ENCODE measurements around the gene RNF157. TPM values are rescaled to one million over a fixed set of nuclear protein-coding genes. Genes with fewer than 3 reads are reported as not detected.
A peak's percentile ranks its signal among the peaks of the same experiment; 100 is the strongest.

RNF157 gene
- total RNA-seq, 2 experiments from 2014 or later: 73.0 to 148 TPM

- H3K36me3 Mint-ChIP-seq: no peaks in the 10 kb centered on the region
- no peak for ATAC-seq
- H3K4me1 Mint-ChIP-seq: peaks cover 25% of the 10 kb centered on the region
- H3K27me3 Mint-ChIP-seq: no peaks in the 10 kb centered on the region
- H3K27ac Mint-ChIP-seq: no peak overlapping the region
- no peaks in the 10 kb centered on the region for H3K9me3 Mint-ChIP-seq (ENCODE audit: low read depth)
- no peak for DNase-seq
- CTCF ChIA-PET: interaction anchor here (1.1 to 6.3 kb wide), 4 partner anchors 8 to 149 kb away, joined by 3 to 38 read pairs (median 11); no protein-coding TSS in a partner anchor
- no peak overlapping the region for H3K4me3 Mint-ChIP-seq
Observed at GRCh38 chr17:76130473-76130872, 109.8 kb downstream of the RNF157 start.

DNA sequence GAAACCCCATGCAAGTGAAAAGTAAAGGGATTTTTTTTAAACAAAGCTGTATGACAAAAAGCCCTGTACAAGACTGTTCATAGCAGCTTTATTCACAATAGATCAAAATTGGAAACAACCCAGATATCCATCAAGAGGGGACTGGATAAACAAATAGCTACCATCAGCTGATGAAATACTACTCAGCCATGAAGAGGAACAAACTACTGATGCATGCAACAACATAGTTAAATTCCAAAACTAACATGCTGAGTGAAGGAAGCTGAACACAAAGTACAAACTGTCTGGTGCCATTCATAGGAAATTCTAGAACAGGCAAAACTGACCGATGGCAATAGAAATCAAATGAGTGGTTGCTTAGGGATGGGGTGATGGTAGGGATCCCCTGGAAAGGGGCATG is 114.4 kb downstream of the RNF157 start:
- Mint-ChIP-seq H3K9me3 (ENCODE audit: low read depth) (no peaks in the 10 kb centered on the region), H3K27me3 (no peaks in the 10 kb centered on the region), H3K4me3 (no peak overlapping the region), H3K36me3 (no peaks in the 10 kb centered on the region), H3K4me1 (peaks cover 14% of the 10 kb centered on the region), H3K27ac (no peak overlapping the region)
- ATAC-seq (no peak), DNase-seq (no peak)
- CTCF ChIA-PET: interaction anchor here (0.9 to 17.4 kb wide), 17 partner anchors 8 to 173 kb away, joined by 3 to 308 read pairs (median 5); partner anchors contain the start of genes EXOC7, FOXJ1 and RNF157

DNA sequence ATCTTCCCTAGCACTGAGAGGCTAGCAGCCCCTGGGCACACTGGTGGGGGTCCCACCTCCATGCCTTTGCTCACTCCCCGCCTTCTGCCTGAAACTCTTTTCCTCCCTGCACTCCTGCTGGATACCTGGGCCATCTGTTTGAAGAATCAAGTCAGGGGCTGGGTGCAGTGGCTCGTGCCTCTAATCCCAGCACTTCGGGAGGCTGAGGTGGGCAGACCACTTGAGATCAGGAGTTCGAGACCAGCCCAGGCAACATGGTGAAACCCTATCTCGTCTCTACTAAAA is 115.0 kb downstream of the RNF157 start:
- ATAC-seq (no peak), DNase-seq (no peak)
- CTCF ChIA-PET: interaction anchor here (0.9 to 17.4 kb wide), 9 partner anchors 9 to 159 kb away, joined by 3 to 308 read pairs (median 10); partner anchors contain the start of genes EXOC7 and FOXJ1
- Mint-ChIP-seq H3K9me3 (ENCODE audit: low read depth) (no peaks in the 10 kb centered on the region), H3K27me3 (no peaks in the 10 kb centered on the region), H3K4me1 (peaks cover 18% of the 10 kb centered on the region), H3K27ac (no peak overlapping the region), H3K36me3 (no peaks in the 10 kb centered on the region), H3K4me3 (no peak overlapping the region)

GRCh38 chr17:76124582-76125390 is 115.5 kb downstream of the RNF157 start:
- DNase-seq (no peak), ATAC-seq (no peak)
- H3K36me3 Mint-ChIP-seq: no peaks in the 10 kb centered on the region
- no peaks in the 10 kb centered on the region for H3K27me3 Mint-ChIP-seq
- no peak overlapping the region for H3K4me3 Mint-ChIP-seq
- no peak overlapping the region for H3K27ac Mint-ChIP-seq
- no peaks in the 10 kb centered on the region for H3K9me3 Mint-ChIP-seq (ENCODE audit: low read depth)
- H3K4me1 Mint-ChIP-seq: peaks cover 18% of the 10 kb centered on the region
- CTCF ChIA-PET: interaction anchor here (0.7 to 17.4 kb wide), 14 partner anchors 10 to 174 kb away, joined by 3 to 308 read pairs (median 5); partner anchors contain the start of gene UBALD2

DNA sequence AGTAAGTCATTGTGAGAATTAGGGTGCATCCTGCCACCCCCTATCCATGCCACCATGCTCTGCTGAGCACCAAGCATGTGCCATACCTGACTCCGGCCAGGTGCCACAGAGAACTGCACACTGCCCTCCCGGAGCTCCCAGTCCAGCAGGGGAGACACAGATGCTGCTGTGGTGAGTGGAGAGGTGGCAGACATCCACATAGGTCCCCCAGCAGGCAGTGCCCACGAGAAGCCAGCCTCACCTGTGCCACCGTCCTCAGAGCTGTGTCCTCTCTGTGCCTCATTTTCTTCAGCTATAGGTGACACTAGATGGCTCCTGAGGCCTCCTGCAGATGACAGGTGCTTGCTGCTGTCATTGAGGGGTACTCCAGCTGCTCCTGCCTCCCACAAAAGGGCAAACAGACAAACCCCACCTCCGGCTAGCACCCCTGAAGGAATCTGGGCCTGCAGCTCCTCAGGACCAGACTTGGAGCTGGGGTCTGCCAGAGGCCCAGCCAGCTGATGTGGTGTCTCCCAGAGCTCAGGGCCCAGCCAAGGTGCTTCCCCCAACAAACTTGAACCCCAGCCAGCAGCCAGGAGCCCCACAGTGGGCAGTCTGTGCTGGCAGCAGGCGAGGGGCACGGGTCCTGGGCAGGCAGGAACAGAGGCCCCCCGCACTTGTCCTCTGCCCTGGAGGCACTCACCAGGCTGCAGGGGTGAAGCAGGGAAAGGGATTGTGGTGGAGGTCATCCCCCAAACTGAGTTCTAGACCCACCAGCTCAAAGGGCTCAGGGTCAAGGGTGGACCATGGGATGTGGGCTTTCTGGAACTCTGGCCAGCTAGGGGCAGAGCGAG is 116.3 kb downstream of the RNF157 start:
- Mint-ChIP-seq H3K27me3 (no peaks in the 10 kb centered on the region), H3K4me3 (no peak overlapping the region), H3K9me3 (ENCODE audit: low read depth) (no peaks in the 10 kb centered on the region), H3K27ac (no peak overlapping the region), H3K4me1 (peaks cover 18% of the 10 kb centered on the region), H3K36me3 (no peaks in the 10 kb centered on the region)
- DNase-seq: no peak
- CTCF ChIA-PET: interaction anchor here (0.7 to 17.4 kb wide), 15 partner anchors 8 to 273 kb away, joined by 3 to 308 read pairs (median 4); partner anchors contain the start of gene UBALD2
- ATAC-seq: no peak

- H3K9me3 Mint-ChIP-seq (ENCODE audit: low read depth): no peaks in the 10 kb centered on the region
- DNase-seq: no peak
- CTCF ChIA-PET: interaction anchor here (1.1 to 17.4 kb wide), 11 partner anchors 9 to 274 kb away, joined by 3 to 308 read pairs (median 6); partner anchors contain the start of gene UBALD2
- ATAC-seq: no peak
- peaks cover 18% of the 10 kb centered on the region for H3K4me1 Mint-ChIP-seq
- H3K27ac Mint-ChIP-seq: no peak overlapping the region
- no peak overlapping the region for H3K4me3 Mint-ChIP-seq
- H3K27me3 Mint-ChIP-seq: no peaks in the 10 kb centered on the region
- no peaks in the 10 kb centered on the region for H3K36me3 Mint-ChIP-seq
Observed at GRCh38 chr17:76123191-76123499, 117.1 kb downstream of the RNF157 start.

GRCh38 chr17:76122431-76123190 is 117.7 kb downstream of the RNF157 start:
- no peaks in the 10 kb centered on the region for H3K9me3 Mint-ChIP-seq (ENCODE audit: low read depth)
- no peak overlapping the region for H3K4me3 Mint-ChIP-seq
- no peaks in the 10 kb centered on the region for H3K36me3 Mint-ChIP-seq
- DNase-seq (no peak), ATAC-seq (no peak)
- H3K27me3 Mint-ChIP-seq: no peaks in the 10 kb centered on the region
- CTCF ChIA-PET: interaction anchor here (1.2 to 17.4 kb wide), 12 partner anchors 10 to 275 kb away, joined by 3 to 308 read pairs (median 10); partner anchors contain the start of gene UBALD2
- H3K27ac Mint-ChIP-seq: peak overlapping the region; percentile 77
- peaks cover 18% of the 10 kb centered on the region for H3K4me1 Mint-ChIP-seq

- H3K27ac Mint-ChIP-seq: peak overlapping the region; percentile 77
- CTCF ChIA-PET: interaction anchor here (0.8 to 17.4 kb wide), 35 partner anchors 10 to 347 kb away, joined by 3 to 308 read pairs (median 6); partner anchors contain the start of genes EXOC7, FOXJ1 and UBALD2
- no peak for DNase-seq
Observed at GRCh38 chr17:76121932-76122430, 118.3 kb downstream of the RNF157 start.

GRCh38 chr17:76120658-76121008 is 119.7 kb downstream of the RNF157 start:
- ATAC-seq (no peak), DNase-seq (no peak)
- Mint-ChIP-seq H3K27ac (peak overlapping the region; percentile 54), H3K27me3 (no peaks in the 10 kb centered on the region), H3K9me3 (ENCODE audit: low read depth) (no peaks in the 10 kb centered on the region), H3K4me3 (no peak overlapping the region), H3K4me1 (peaks cover 7% of the 10 kb centered on the region), H3K36me3 (no peaks in the 10 kb centered on the region)
- CTCF ChIA-PET: interaction anchor here (1.0 to 17.4 kb wide), 24 partner anchors 8 to 180 kb away, joined by 3 to 308 read pairs (median 8); partner anchors contain the start of genes EXOC7 and FOXJ1

More at GRCh38 chr17:76121932-76122430, 118.3 kb downstream of the RNF157 start:
- no peak overlapping the region for H3K4me3 Mint-ChIP-seq
- ATAC-seq: peak; percentile 8
- no peaks in the 10 kb centered on the region for H3K36me3 Mint-ChIP-seq
- no peaks in the 10 kb centered on the region for H3K27me3 Mint-ChIP-seq
- H3K4me1 Mint-ChIP-seq: peaks cover 14% of the 10 kb centered on the region
- H3K9me3 Mint-ChIP-seq (ENCODE audit: low read depth): no peaks in the 10 kb centered on the region

DNA sequence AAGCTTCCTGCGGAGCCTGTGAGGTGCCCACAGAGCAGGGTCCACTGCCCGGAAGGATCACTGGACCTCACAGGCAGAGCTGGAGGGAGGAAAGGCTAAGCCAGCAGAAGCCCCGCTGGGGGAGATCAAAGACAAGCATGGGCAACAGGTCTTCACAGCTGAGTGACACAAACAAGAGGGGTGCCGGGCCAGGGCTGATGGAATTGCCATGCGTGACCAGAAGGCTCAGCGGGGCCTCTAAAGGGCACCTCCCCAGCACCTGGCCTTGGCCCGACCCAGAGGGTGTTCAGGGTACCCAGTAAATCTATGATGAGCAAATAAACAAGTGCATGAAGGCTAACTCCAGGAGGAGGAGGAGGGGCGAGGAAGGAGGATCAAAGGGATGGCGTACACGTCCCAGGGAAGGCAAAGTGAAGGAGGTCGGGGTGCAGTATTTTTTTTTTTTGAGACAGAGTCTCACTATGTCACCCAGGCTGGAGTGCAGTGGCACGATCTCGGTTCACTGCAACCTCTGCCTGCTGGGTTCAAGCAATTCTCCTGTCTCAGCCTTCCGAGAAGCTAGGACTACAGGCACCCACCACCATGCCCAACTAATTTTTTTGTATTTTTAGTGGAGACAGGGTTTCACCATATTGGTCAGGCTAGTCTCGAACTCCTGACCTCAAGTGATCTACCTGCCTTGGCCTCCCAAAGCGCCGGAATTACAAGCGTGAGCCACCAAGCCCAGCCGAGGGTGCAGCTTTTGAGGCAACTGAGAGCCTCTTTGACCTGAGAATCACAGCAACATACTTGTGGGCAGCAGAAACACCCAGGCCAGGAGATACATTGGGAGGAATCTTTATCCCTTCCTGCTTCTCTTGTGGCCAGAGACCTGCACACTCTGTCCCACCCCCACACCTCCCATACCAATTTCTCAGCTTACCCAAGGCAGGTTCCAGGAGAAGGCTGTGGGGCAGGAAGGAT is 120.6 kb downstream of the RNF157 start:
- H3K9me3 Mint-ChIP-seq (ENCODE audit: low read depth): no peaks in the 10 kb centered on the region
- H3K27ac Mint-ChIP-seq: no peak overlapping the region
- ATAC-seq (no peak), DNase-seq (no peak)
- CTCF ChIA-PET: interaction anchor here (0.8 to 17.4 kb wide), 17 partner anchors 10 to 181 kb away, joined by 3 to 308 read pairs (median 5); partner anchors contain the start of genes CDK3 and EXOC7
- peaks cover 7% of the 10 kb centered on the region for H3K4me1 Mint-ChIP-seq
- no peak overlapping the region for H3K4me3 Mint-ChIP-seq
- H3K36me3 Mint-ChIP-seq: no peaks in the 10 kb centered on the region
- no peaks in the 10 kb centered on the region for H3K27me3 Mint-ChIP-seq

- Mint-ChIP-seq H3K36me3 (no peaks in the 10 kb centered on the region), H3K27me3 (no peaks in the 10 kb centered on the region), H3K4me3 (no peak overlapping the region), H3K9me3 (ENCODE audit: low read depth) (no peaks in the 10 kb centered on the region), H3K27ac (no peak overlapping the region), H3K4me1 (no peaks in the 10 kb centered on the region)
- ATAC-seq (no peak), DNase-seq (no peak)
- CTCF ChIA-PET: interaction anchor here (1.2 to 17.4 kb wide), 6 partner anchors 9 to 283 kb away, joined by 3 to 308 read pairs (median 4); partner anchors contain the start of gene CDK3
Observed at GRCh38 chr17:76115138-76115754, 125.0 kb downstream of the RNF157 start.
